Thyroid gland (tissue), 4 donors: ENCODE results near the gene CBARP. TPM values are rescaled to one million over a fixed set of nuclear protein-coding genes. Genes with fewer than 3 reads are reported as not detected.

Source experiments
- DNase-seq, 2 donors: peaks; one replicate each; pipeline ENCODE4 v3.0.0-alpha.2; 2019
- H3K27ac ChIP-seq, 3 donors: fragments of 200-600 bp; sonication (generic); 1 replicate in 2 of 3; 2 replicates in 1 of 3; pipeline ENCODE4 v1.5.1; 2016 to 2019; ENCODE audit warnings: mild to moderate bottlenecking in 1 of 3, moderate library complexity in 1 of 3
- H3K27me3 ChIP-seq: fragments of 200-600 bp; sonication (generic); one replicate; pipeline ENCODE4 v1.5.1; 2019
- H3K36me3 ChIP-seq, 2 donors: fragments of 200-600 bp; sonication (generic); one replicate each; pipeline ENCODE4 v1.5.1; 2016 to 2019
- H3K4me1 ChIP-seq, 2 donors: fragments of 200-600 bp; sonication (generic); one replicate each; pipeline ENCODE4 v1.5.1; 2017 to 2019
- H3K4me3 ChIP-seq, 3 donors: fragments of 200-600 bp; sonication (generic); replicated peaks in 1 of 3; 1 replicate in 2 of 3; 2 replicates in 1 of 3; pipeline ENCODE4 v1.5.1; 2016; ENCODE audit warnings: mild to moderate bottlenecking in 1 of 3
- H3K9me3 ChIP-seq: fragments of 200-600 bp; sonication (generic); one replicate; pipeline ENCODE4 v1.5.1; 2017
- CTCF ChIP-seq, 6 experiments: fragments of 200-600 bp in 3 of 6; fragments of 450-650 bp in 3 of 6; sonication (generic) in 3 of 6; IDR thresholded peaks; one replicate each; pipeline ENCODE4 v1.5.1; 2016 to 2019; ENCODE audit warnings: antibody characterized with exemption in 6 of 6, mild to moderate bottlenecking in 2 of 6, inconsistent platforms in 1 of 6, moderate library complexity in 1 of 6
- POLR2A ChIP-seq, 2 donors: fragments of 450-650 bp; IDR thresholded peaks; one replicate each; pipeline ENCODE4 v1.6.1; 2017; ENCODE audit warnings: antibody characterized with exemption in 2 of 2, mild to moderate bottlenecking in 2 of 2, moderate library complexity in 1 of 2
- WGBS, 2 donors: methylation state at CpG; one replicate each; pipeline ENCODE4 v1.1.5; 2017; 5-methylcytosine and 5-hydroxymethylcytosine counted together
- intact Hi-C: fragments of 100-400 bp; cut with DNase I; formaldehyde crosslinking; loops from one replicate; pipeline ENCODE4 v1.15.1; 2023
- total RNA-seq, 4 donors: library from RNA; depleted of rRNA; stranded (reverse); fragments of >200 nt; gene quantifications; one replicate each; pipeline ENCODE4 v1.2.3, GENCODE V29; 2016

CBARP gene
- total RNA-seq, 4 donors from 2014 or later: 0.73 to 3.2 (median 1.5) TPM

- H3K36me3 ChIP-seq: peaks cover 18 to 29% of the 10 kb centered on the region in 2 donors
- H3K4me1 ChIP-seq: peaks cover 40 to 77% of the 10 kb centered on the region in 2 donors
- 1% methylated on average over 9 to 52 of the region's 83 CpGs for WGBS, 2 donors
- peak; percentile 15 to 88 for TF ChIP-seq POLR2A (IDR thresholded peaks at IDR 0.05)
- TF ChIP-seq CTCF (IDR thresholded peaks at IDR 0.05): no peak
- DNase-seq: peak; percentile 95 to 96
- H3K27ac ChIP-seq: peak overlapping the region; percentile 95 to 97 (median 96)
- H3K4me3 ChIP-seq: peak overlapping the region in 2 of 3 donors; percentile 49 to 71
- H3K9me3 ChIP-seq: no peaks in the 10 kb centered on the region
- H3K27me3 ChIP-seq: no peaks in the 10 kb centered on the region
- intact Hi-C loops: no loop called here
Measured at GRCh38 chr19:1260749-1261537, 23.1 kb upstream of the CBARP start.

- Histone ChIP-seq H3K27ac (peak overlapping the region; percentile 91 to 97 (median 96)), H3K27me3 (no peaks in the 10 kb centered on the region), H3K9me3 (no peaks in the 10 kb centered on the region), H3K4me1 (peaks cover 32 to 77% of the 10 kb centered on the region in 2 donors), H3K4me3 (peak overlapping the region in 1 of 3 donors; percentile 71), H3K36me3 (peaks cover 26 to 37% of the 10 kb centered on the region in 2 donors)
- intact Hi-C loops: no loop called here
- no peak for DNase-seq
- no peak for TF ChIP-seq CTCF (IDR thresholded peaks at IDR 0.05)
- TF ChIP-seq POLR2A (IDR thresholded peaks at IDR 0.05): no peak
- WGBS, 2 donors: 24 to 44% methylated on average over 7 to 10 of the region's 33 CpGs
Measured at GRCh38 chr19:1259876-1260748, 22.3 kb upstream of the CBARP start.

DNA sequence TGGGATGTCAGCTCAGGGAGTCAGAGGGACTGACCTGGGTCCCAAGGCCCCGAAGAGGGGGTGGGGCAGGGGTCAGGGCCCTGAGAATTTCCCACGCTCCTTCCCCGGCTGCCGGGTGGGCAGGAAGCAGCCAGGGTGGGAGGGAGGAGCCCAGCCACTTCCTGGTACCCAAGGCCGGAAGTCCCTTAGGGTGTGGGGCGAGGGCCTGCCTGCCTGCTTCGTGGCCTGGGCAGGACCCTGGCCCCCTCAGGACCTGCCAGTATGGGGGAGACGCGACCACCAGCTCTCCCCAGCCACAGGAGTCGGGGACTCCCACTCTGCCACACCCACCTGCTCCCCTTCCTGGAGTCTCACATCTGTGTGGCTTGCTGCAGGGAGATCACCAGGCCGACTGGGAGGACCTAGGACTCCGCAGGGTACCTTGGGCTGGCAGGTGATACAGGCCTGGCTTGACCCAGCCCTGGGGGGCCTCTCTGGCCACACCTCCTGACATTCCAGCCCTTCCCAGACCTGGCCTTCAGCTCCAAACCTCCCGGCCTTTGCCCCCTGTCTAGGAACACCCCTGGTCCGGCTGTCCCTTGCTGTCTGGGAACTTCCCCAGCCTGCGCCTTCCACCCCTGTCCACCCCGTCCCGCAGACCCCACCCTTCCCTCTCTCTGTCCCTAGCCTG, 21.5 kb upstream of the CBARP start:
- Histone ChIP-seq H3K36me3 (peaks cover 34 to 45% of the 10 kb centered on the region in 2 donors), H3K4me3 (no peak overlapping the region), H3K4me1 (peaks cover 32 to 81% of the 10 kb centered on the region in 2 donors), H3K27me3 (no peaks in the 10 kb centered on the region), H3K9me3 (no peaks in the 10 kb centered on the region), H3K27ac (peak overlapping the region; percentile 91 to 97 (median 96))
- WGBS, 2 donors: 55 to 60% methylated on average over 14 to 16 of the region's 17 CpGs
- peak; percentile 38 to 50 for DNase-seq
- TF ChIP-seq POLR2A (IDR thresholded peaks at IDR 0.05) (no peak), CTCF (IDR thresholded peaks at IDR 0.05) (no peak)
- intact Hi-C loops: no loop called here

GRCh38 chr19:1258707-1259205, 21.0 kb upstream of the CBARP start:
- TF ChIP-seq POLR2A (IDR thresholded peaks at IDR 0.05): no peak
- no peak for TF ChIP-seq CTCF (IDR thresholded peaks at IDR 0.05)
- H3K4me1 ChIP-seq: peaks cover 37 to 85% of the 10 kb centered on the region in 2 donors
- WGBS, 2 donors: 55 to 59% methylated on average over 15 of the region's 15 CpGs

More at GRCh38 chr19:1258707-1259205, 21.0 kb upstream of the CBARP start:
- Histone ChIP-seq H3K4me3 (no peak overlapping the region), H3K27me3 (no peaks in the 10 kb centered on the region), H3K36me3 (peaks cover 40 to 51% of the 10 kb centered on the region in 2 donors), H3K27ac (peak overlapping the region; percentile 26 to 97 (median 96)), H3K9me3 (no peaks in the 10 kb centered on the region)
- intact Hi-C loops: no loop called here
- DNase-seq: no peak
